ENCODE results near the gene DOCK4.

Gene DOCK4

GRCh38 chr7:111735661-111736551 is 470.3 kb downstream of the DOCK4 start:
- DNase-seq (ENCODE audit: low read depth, low spot score): peak; percentile 84

- DNase-seq (ENCODE audit: low read depth, low spot score): no peak
These were observed 471.1 kb downstream of the DOCK4 start for GRCh38 chr7:111734954-111735660.

GRCh38 chr7:111732923-111733322 is 473.3 kb downstream of the DOCK4 start:
- DNase-seq (ENCODE audit: low read depth, low spot score): no peak

- DNase-seq (ENCODE audit: low read depth, low spot score): peak; percentile 34
These were observed 475.5 kb downstream of the DOCK4 start for GRCh38 chr7:111730476-111731300.

GRCh38 chr7:111730057-111730456 is 476.1 kb downstream of the DOCK4 start:
- no peak for DNase-seq (ENCODE audit: low read depth, low spot score)

- no peak for DNase-seq (ENCODE audit: low read depth, low spot score)
These were observed 476.7 kb downstream of the DOCK4 start for GRCh38 chr7:111729483-111729882.

- DNase-seq (ENCODE audit: low read depth, low spot score): no peak
These were observed 477.6 kb downstream of the DOCK4 start for GRCh38 chr7:111728635-111728995.

GRCh38 chr7:111727905-111728634 is 478.1 kb downstream of the DOCK4 start:
- peak; percentile 20 for DNase-seq (ENCODE audit: low read depth, low spot score)

- no peak for DNase-seq (ENCODE audit: low read depth, low spot score)
These were observed 487.3 kb downstream of the DOCK4 start for GRCh38 chr7:111718886-111719285.

GRCh38 chr7:111711426-111712065 is 494.7 kb downstream of the DOCK4 start:
- peak; percentile 8 for DNase-seq (ENCODE audit: low read depth, low spot score)

- no peak for DNase-seq (ENCODE audit: low read depth, low spot score)
These were observed 495.3 kb downstream of the DOCK4 start for GRCh38 chr7:111710839-111711380.

GRCh38 chr7:111708072-111708471 is 498.1 kb downstream of the DOCK4 start:
- no peak for DNase-seq (ENCODE audit: low read depth, low spot score)

- DNase-seq (ENCODE audit: low read depth, low spot score): no peak
These were observed 500.4 kb downstream of the DOCK4 start for GRCh38 chr7:111705807-111706206.

GRCh38 chr7:111697771-111698170 is 508.4 kb downstream of the DOCK4 start:
- no peak for DNase-seq (ENCODE audit: low read depth, low spot score)

GRCh38 chr7:111694376-111694775 is 511.8 kb downstream of the DOCK4 start:
- DNase-seq (ENCODE audit: low read depth, low spot score): no peak

- DNase-seq (ENCODE audit: low read depth, low spot score): no peak
These were observed 515.7 kb downstream of the DOCK4 start for GRCh38 chr7:111690364-111691111.

- DNase-seq (ENCODE audit: low read depth, low spot score): no peak
These were observed 520.9 kb downstream of the DOCK4 start for GRCh38 chr7:111685349-111685748.

- no peak for DNase-seq (ENCODE audit: low read depth, low spot score)
These were observed 523.4 kb downstream of the DOCK4 start for GRCh38 chr7:111682588-111683340.

GRCh38 chr7:111681242-111681641 is 525.0 kb downstream of the DOCK4 start:
- DNase-seq (ENCODE audit: low read depth, low spot score): no peak
